H1 (cell line): ENCODE measurements around the gene PAX5. TPM values are rescaled to one million over a fixed set of nuclear protein-coding genes. Genes with fewer than 3 reads are reported as not detected.

Experiments used
- CTCF ChIA-PET: fragments of 300-600 bp; sonication (Branson Sonifier 250); formaldehyde crosslinking; loops from one replicate; lab custom pipeline; 2021; ENCODE audit not compliant: partially characterized antibody; lab: Charles Lee
- POLR2A ChIA-PET: fragments of 300-600 bp; sonication (Branson Sonifier 250); formaldehyde crosslinking; loops from one replicate; lab custom pipeline; 2021; ENCODE audit warnings: inconsistent platforms; ENCODE audit not compliant: partially characterized antibody; lab: Charles Lee
- DNase-seq, 2 experiments: peaks; one replicate each; pipeline versions ENCODE4 v3.0.0 to v3.0.0-alpha.2; 2010 to 2022; ENCODE audit warnings: low spot score in 2 of 2, low read depth in 1 of 2, mixed read lengths in 1 of 2
- FAIRE-seq: peaks from 2 replicates; lab custom pipeline; 2011; peaks lifted over from hg19 to GRCh38; lab: Jason Lieb, UNC
- H2AFZ ChIP-seq: 2 replicates; pipeline ENCODE4 v1.8.1; 2012; ENCODE audit warnings: low read length, inconsistent platforms
- H2AK5ac ChIP-seq: 2 replicates; pipeline ENCODE4 v1.6.1; 2013; ENCODE audit warnings: low read depth, low read length
- H2BK120ac ChIP-seq: replicated peaks from 2 replicates; pipeline ENCODE3; 2013; ENCODE audit warnings: low read depth, low read length, inconsistent platforms
- H2BK12ac ChIP-seq: 2 replicates; pipeline ENCODE4 v1.6.1; 2013; ENCODE audit warnings: low read depth, low read length
- H2BK15ac ChIP-seq: 2 replicates; pipeline ENCODE4 v1.6.1; 2013; ENCODE audit warnings: low read length
- H2BK20ac ChIP-seq: 2 replicates; pipeline ENCODE4 v1.6.1; 2013; ENCODE audit warnings: low read length
- H2BK5ac ChIP-seq: 2 replicates; pipeline ENCODE4 v1.6.1; 2013; ENCODE audit warnings: low read depth, low read length
- H3K14ac ChIP-seq: 2 replicates; pipeline ENCODE4 v1.6.1; 2013; ENCODE audit warnings: inconsistent platforms; ENCODE audit not compliant: insufficient read length
- H3K18ac ChIP-seq: 2 replicates; pipeline ENCODE4 v1.6.1; 2013; ENCODE audit warnings: low read length; ENCODE audit errors: extremely low read depth
- H3K23ac ChIP-seq: 2 replicates; pipeline ENCODE4 v1.6.1; 2013; ENCODE audit warnings: inconsistent platforms; ENCODE audit not compliant: insufficient read length
- H3K23me2 ChIP-seq: 2 replicates; pipeline ENCODE4 v1.6.1; 2013; ENCODE audit warnings: low read depth, low read length
- H3K27ac ChIP-seq: 2 replicates; pipeline ENCODE4 v1.6.1; 2011; ENCODE audit warnings: low read depth, low read length, inconsistent platforms
- H3K27me3 ChIP-seq, 4 experiments: replicated peaks in 1 of 4; 1 replicate in 1 of 4; 2 replicates in 3 of 4; pipeline versions ENCODE4 v1.6.1 to v1.8.1; 2011 to 2013; ENCODE audit warnings: low read length in 3 of 4, mild to moderate bottlenecking in 3 of 4, inconsistent platforms in 2 of 4, mixed read lengths in 2 of 4, moderate library complexity in 1 of 4; ENCODE audit not compliant: control insufficient read depth in 3 of 4, insufficient read depth in 3 of 4; ENCODE audit errors: extremely low read depth in 1 of 4
- H3K36me3 ChIP-seq, 4 experiments: 2 replicates each; pipeline versions ENCODE4 v1.6.1 to v1.8.1; 2011 to 2013; ENCODE audit warnings: mild to moderate bottlenecking in 4 of 4, low read length in 3 of 4, moderate library complexity in 2 of 4, control low read depth in 1 of 4, inconsistent platforms in 1 of 4; ENCODE audit not compliant: insufficient read depth in 4 of 4, control insufficient read depth in 2 of 4
- H3K4ac ChIP-seq: replicated peaks from 2 replicates; pipeline ENCODE3; 2013; ENCODE audit warnings: low read length, low read depth, mixed read lengths, inconsistent platforms; ENCODE audit not compliant: insufficient read length
- H3K4me1 ChIP-seq, 4 experiments: replicated peaks in 1 of 4; 1 replicate in 1 of 4; 2 replicates in 3 of 4; pipeline versions ENCODE4 v1.6.1 to v1.8.1; 2011 to 2013; ENCODE audit warnings: low read length in 3 of 4, inconsistent platforms in 2 of 4, mixed read lengths in 1 of 4; ENCODE audit not compliant: insufficient read depth in 4 of 4, control insufficient read depth in 3 of 4
- H3K4me2 ChIP-seq, 2 experiments: 2 replicates each; pipeline versions ENCODE4 v1.6.1 to v1.8.1; 2011 to 2013; ENCODE audit warnings: low read depth in 2 of 2, low read length in 2 of 2, control low read depth in 1 of 2, inconsistent platforms in 1 of 2, mild to moderate bottlenecking in 1 of 2; ENCODE audit not compliant: insufficient read depth in 1 of 2
- H3K4me3 ChIP-seq, 4 experiments: fragments of 200-600, 300-600 bp in 1 of 4; sonication (generic), shearing (Covaris generic), sonication (Bioruptor Twin) in 1 of 4; 2 replicates each; pipeline versions ENCODE4 v1.5.1 to v1.8.1; 2011 to 2016; ENCODE audit warnings: low read length in 4 of 4, low read depth in 3 of 4, control low read depth in 2 of 4, inconsistent platforms in 2 of 4, mild to moderate bottlenecking in 2 of 4, mixed read lengths in 1 of 4, moderate library complexity in 1 of 4; ENCODE audit not compliant: insufficient read depth in 2 of 4; ENCODE audit errors: extremely low read depth in 1 of 4
- H3K56ac ChIP-seq: replicated peaks from 2 replicates; pipeline ENCODE3; 2013; ENCODE audit warnings: low read depth, mild to moderate bottlenecking, mixed read lengths, low read length, inconsistent platforms; ENCODE audit not compliant: insufficient read length
- H3K79me1 ChIP-seq: 2 replicates; pipeline ENCODE4 v1.6.1; 2013; ENCODE audit warnings: low read depth, low read length, control low read depth
- H3K79me2 ChIP-seq, 2 experiments: 2 replicates each; pipeline versions ENCODE4 v1.6.1 to v1.8.1; 2012 to 2013; ENCODE audit warnings: low read length in 2 of 2, mild to moderate bottlenecking in 2 of 2, inconsistent platforms in 1 of 2; ENCODE audit not compliant: insufficient read depth in 2 of 2, control insufficient read depth in 1 of 2
- H3K9ac ChIP-seq, 4 experiments: replicated peaks in 1 of 4; 1 replicate in 1 of 4; 2 replicates in 3 of 4; pipeline versions ENCODE4 v1.6.1 to v1.8.1; 2011 to 2013; ENCODE audit warnings: low read depth in 3 of 4, low read length in 3 of 4, control low read depth in 2 of 4, mild to moderate bottlenecking in 2 of 4, moderate library complexity in 2 of 4, inconsistent platforms in 1 of 4; ENCODE audit errors: extremely low read depth in 1 of 4
- H3K9me3 ChIP-seq, 2 experiments: 2 replicates each; pipeline versions ENCODE4 v1.6.1 to v1.8.1; 2012 to 2013; ENCODE audit warnings: mild to moderate bottlenecking in 2 of 2, moderate library complexity in 2 of 2, control low read depth in 1 of 2, inconsistent platforms in 1 of 2, low read depth in 1 of 2, low read length in 1 of 2, mixed read lengths in 1 of 2; ENCODE audit not compliant: insufficient read depth in 2 of 2
- H4K20me1 ChIP-seq, 2 experiments: replicated peaks in 1 of 2; 2 replicates each; pipeline versions ENCODE3 to v1.8.1; 2011 to 2013; ENCODE audit warnings: inconsistent platforms in 2 of 2, low read length in 2 of 2, mild to moderate bottlenecking in 1 of 2; ENCODE audit not compliant: insufficient read depth in 2 of 2, control insufficient read depth in 1 of 2
- H4K5ac ChIP-seq: 2 replicates; pipeline ENCODE4 v1.6.1; 2013; ENCODE audit warnings: low read length, low read depth, mixed read lengths, inconsistent platforms; ENCODE audit not compliant: insufficient read length
- H4K8ac ChIP-seq: 2 replicates; pipeline ENCODE4 v1.8.0; 2013; ENCODE audit warnings: mild to moderate bottlenecking, moderate library complexity, low read length, inconsistent platforms; ENCODE audit not compliant: insufficient read depth; ENCODE audit errors: extremely low read depth
- H4K91ac ChIP-seq: replicated peaks from 2 replicates; pipeline ENCODE3; 2013; ENCODE audit warnings: low read length, mixed read lengths, inconsistent platforms; ENCODE audit not compliant: insufficient read length
- BCL11A ChIP-seq, 2 experiments: IDR thresholded peaks; one replicate each; pipeline ENCODE4 v1.6.1; 2011; ENCODE audit warnings: low read depth in 2 of 2, low read length in 2 of 2, mild to moderate bottlenecking in 2 of 2
- CEBPB ChIP-seq: IDR thresholded peaks from 2 replicates; pipeline ENCODE4 v1.6.1; 2012; ENCODE audit warnings: low read depth, low read length
- CHD1 ChIP-seq: IDR thresholded peaks from 2 replicates; pipeline ENCODE4 v1.6.1; 2012; ENCODE audit warnings: low read depth, low read length, improper control_type of control experiment
- CREB1 ChIP-seq: IDR thresholded peaks from 2 replicates; pipeline ENCODE4 v1.6.1; 2012; ENCODE audit warnings: inconsistent platforms
- KDM1A ChIP-seq: fragments of 200-600, 300-600 bp; sonication (generic); IDR thresholded peaks from 2 replicates; pipeline ENCODE4 v1.7.1; 2016; ENCODE audit warnings: mild to moderate bottlenecking, low read length, borderline replicate concordance
- NANOG ChIP-seq: IDR thresholded peaks from 2 replicates; pipeline ENCODE4 v1.6.1; 2011; ENCODE audit warnings: low read length, low read depth, mild to moderate bottlenecking, inconsistent platforms; ENCODE audit not compliant: insufficient read depth, poor library complexity, severe bottlenecking
- NRF1 ChIP-seq: IDR thresholded peaks from 2 replicates; pipeline ENCODE4 v1.6.1; 2011; ENCODE audit warnings: mild to moderate bottlenecking, low read depth, low read length, improper control_type of control experiment
- POLR2A ChIP-seq, 2 experiments: IDR thresholded peaks; 1 replicate in 1 of 2; 2 replicates in 1 of 2; pipeline ENCODE4 v1.6.1; 2011; ENCODE audit warnings: low read depth in 2 of 2, low read length in 2 of 2, mild to moderate bottlenecking in 2 of 2; ENCODE audit errors: control extremely low read depth in 1 of 2
- RBBP5 ChIP-seq: IDR thresholded peaks from 2 replicates; pipeline ENCODE4 v1.7.1; 2012; ENCODE audit warnings: low read depth, mild to moderate bottlenecking, inconsistent platforms, low read length, moderate library complexity, borderline replicate concordance
- RFX5 ChIP-seq: IDR thresholded peaks from 2 replicates; pipeline ENCODE4 v1.6.1; 2011; ENCODE audit warnings: low read depth, low read length, improper control_type of control experiment, borderline replicate concordance
- RXRA ChIP-seq: IDR thresholded peaks from 2 replicates; pipeline ENCODE4 v1.6.1; 2011; ENCODE audit warnings: low read depth, mild to moderate bottlenecking, low read length, moderate library complexity; ENCODE audit not compliant: insufficient read depth
- SIN3A ChIP-seq, 2 experiments: IDR thresholded peaks in 1 of 2; conservative IDR thresholded peaks in 1 of 2; 2 replicates each; pipeline ENCODE4 v1.6.1; 2011 to 2012; ENCODE audit warnings: low read length in 2 of 2, improper control_type of control experiment in 1 of 2, low read depth in 1 of 2, mild to moderate bottlenecking in 1 of 2
- SP2 ChIP-seq: IDR thresholded peaks from 2 replicates; pipeline ENCODE4 v1.6.1; 2012; ENCODE audit warnings: mild to moderate bottlenecking, low read length, inconsistent platforms
- ZNF274 ChIP-seq: IDR thresholded peaks from 2 replicates; pipeline ENCODE4 v1.7.0; 2012; ENCODE audit warnings: low read length, borderline replicate concordance; ENCODE audit errors: extremely low read depth
- whole genome bisulfite sequencing, 2 experiments: shearing (Covaris generic) in 1 of 2; methylation state at CpG; one replicate each; pipeline versions ENCODE4 v1.1.6 to v1.1.7; 2013 to 2015; ENCODE audit warnings: low lambda C conversion rate in 2 of 2, mixed read lengths in 2 of 2, inconsistent platforms in 1 of 2, low coverage in 1 of 2, missing lambda C conversion rate in 1 of 2; ENCODE audit not compliant: insufficient replicate concordance in 2 of 2, insufficient coverage in 1 of 2, insufficient read length in 1 of 2; ENCODE audit errors: extremely low coverage in 1 of 2, missing lambda C conversion rate in 1 of 2; 5-methylcytosine and 5-hydroxymethylcytosine counted together
- polyA plus RNA-seq, 7 experiments: library from polyadenylated mRNA; depleted of rRNA in 3 of 7; stranded (reverse) in 5 of 7; unstranded in 2 of 7; fragments of >200 nt in 5 of 7; fragments of 200-250 nt in 2 of 7; gene quantifications; 1 replicate in 5 of 7; 2 replicates in 1 of 7; 4 replicates in 1 of 7; pipeline versions ENCODE4 v1.2.1 to v1.2.3, GENCODE V29; 2011 to 2013; ENCODE audit warnings: missing spikeins in 2 of 7, mixed read lengths in 2 of 7
- total RNA-seq: library from RNA; stranded (reverse); fragmentation: NEBNext Ultra II Directional; extraction: Animal tissue kit (Norgen Biotek cat#: 25700); gene quantifications from 2 replicates; pipeline ENCODE4 v1.2.1, GENCODE V29; 2021
- TF ChIP-seq, protein P1 (sequence below): IDR thresholded peaks from 2 replicates; pipeline ENCODE4 v1.6.1; 2011; ENCODE audit warnings: low read depth, mild to moderate bottlenecking, low read length; ENCODE audit not compliant: insufficient read depth

PAX5 gene
- total and polyA plus RNA-seq, 2 of the 8 experiments (the other 6 are each of a cell fraction or from before 2014, with no cell fraction given) = 0.29 to 0.43 TPM

DNA sequence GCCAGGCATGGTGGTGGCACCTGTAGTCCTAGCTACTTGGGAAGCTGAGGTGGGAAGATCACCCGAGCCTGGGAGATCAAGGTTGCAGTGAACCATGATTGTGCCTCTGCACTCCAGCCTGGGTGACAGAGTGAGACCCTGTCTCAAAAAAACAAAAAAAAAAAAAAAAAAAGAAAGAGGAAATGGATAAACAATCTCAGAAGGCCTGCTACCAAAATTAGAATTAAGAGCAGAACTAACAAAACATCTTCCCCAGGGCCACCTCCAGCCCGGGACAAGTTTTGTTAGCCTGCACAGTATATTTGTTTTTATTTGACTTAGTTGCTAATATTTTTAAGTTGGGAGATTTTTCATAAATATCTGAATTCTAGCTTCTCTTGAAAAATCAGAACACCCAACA, 23.1 kb downstream of the PAX5 start:
- DNase-seq (no peak), FAIRE-seq (no peak)
- H2BK5ac ChIP-seq = no peak overlapping the region
- H3K56ac ChIP-seq = no peak overlapping the region
- H2BK120ac ChIP-seq = no peak overlapping the region
- no peak overlapping the region for H3K9ac ChIP-seq
- H4K5ac ChIP-seq = no peak overlapping the region
- no peak overlapping the region for H2AFZ ChIP-seq
- no peak overlapping the region for H2BK20ac ChIP-seq
- no peaks in the 10 kb centered on the region for H4K20me1 ChIP-seq
- H2BK12ac ChIP-seq = no peak overlapping the region
- no peak overlapping the region for H3K4me3 ChIP-seq
- CTCF ChIA-PET = interaction anchor here (0.6 to 4.2 kb wide), 6 partner anchors 15 to 401 kb away, joined by 3 to 33 read pairs (median 3); no protein-coding TSS in a partner anchor
- no peaks in the 10 kb centered on the region for H3K79me2 ChIP-seq
- no peaks in the 10 kb centered on the region for H3K9me3 ChIP-seq
- H3K18ac ChIP-seq = no peak overlapping the region
- peaks cover 0 to 10% (median 0%) of the 10 kb centered on the region in 4 experiments; a peak in 1 of 7 replicates for H3K27me3 ChIP-seq
- no peak overlapping the region for H3K23ac ChIP-seq
- no peaks in the 10 kb centered on the region for H3K36me3 ChIP-seq
- 91% methylated on average over 2 of the region's 2 CpGs; no CpG with 5 or more reads in 1 of the 2 experiments for WGBS, 2 experiments
- no peak overlapping the region for H2BK15ac ChIP-seq
- no peak overlapping the region for H4K91ac ChIP-seq
- H3K27ac ChIP-seq = no peak overlapping the region
- no peak overlapping the region for H3K4ac ChIP-seq
- H3K23me2 ChIP-seq = no peaks in the 10 kb centered on the region
- H3K79me1 ChIP-seq = no peaks in the 10 kb centered on the region
- no peak overlapping the region for H2AK5ac ChIP-seq
- H3K4me2 ChIP-seq = no peak overlapping the region
- no peak overlapping the region for H3K14ac ChIP-seq
- peaks cover 0 to 2% (median 0%) of the 10 kb centered on the region in 4 experiments; a peak in 1 of 7 replicates for H3K4me1 ChIP-seq
- no peak overlapping the region for H4K8ac ChIP-seq
- POLR2A ChIA-PET = no interaction called here
- TF ChIP-seq, protein P1, sequence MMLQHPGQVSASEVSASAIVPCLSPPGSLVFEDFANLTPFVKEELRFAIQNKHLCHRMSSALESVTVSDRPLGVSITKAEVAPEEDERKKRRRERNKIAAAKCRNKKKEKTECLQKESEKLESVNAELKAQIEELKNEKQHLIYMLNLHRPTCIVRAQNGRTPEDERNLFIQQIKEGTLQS = no peak
- TF ChIP-seq NANOG = no peak
- TF ChIP-seq BCL11A (IDR thresholded peaks at IDR 0.05; ENCODE audit: low read depth in 2 of 2, low read length in 2 of 2) = no peak
- no peak for TF ChIP-seq CHD1
- TF ChIP-seq CREB1 = no peak
- TF ChIP-seq NRF1 = no peak
- no peak for TF ChIP-seq ZNF274
- TF ChIP-seq RFX5 = no peak
- TF ChIP-seq KDM1A = no peak
- no peak for TF ChIP-seq SIN3A (conservative IDR thresholded peaks at IDR 0.05 in 1 of 2, IDR thresholded peaks at IDR 0.05 in 1 of 2; ENCODE audit: low read depth in 1 of 2, low read length in 2 of 2)
- TF ChIP-seq RBBP5 = no peak
- TF ChIP-seq CEBPB = no peak
- TF ChIP-seq POLR2A (IDR thresholded peaks at IDR 0.05; ENCODE audit: control extremely low read depth in 1 of 2, low read depth in 2 of 2, low read length in 2 of 2) = no peak
- no peak for TF ChIP-seq SP2
- no peak for TF ChIP-seq RXRA
